ENCODE data around the gene CASK.

Gene CASK

GRCh38 chrX:41912923-41913322 is 10.4 kb downstream of the CASK start:
- DNase-seq, result no peak

DNA sequence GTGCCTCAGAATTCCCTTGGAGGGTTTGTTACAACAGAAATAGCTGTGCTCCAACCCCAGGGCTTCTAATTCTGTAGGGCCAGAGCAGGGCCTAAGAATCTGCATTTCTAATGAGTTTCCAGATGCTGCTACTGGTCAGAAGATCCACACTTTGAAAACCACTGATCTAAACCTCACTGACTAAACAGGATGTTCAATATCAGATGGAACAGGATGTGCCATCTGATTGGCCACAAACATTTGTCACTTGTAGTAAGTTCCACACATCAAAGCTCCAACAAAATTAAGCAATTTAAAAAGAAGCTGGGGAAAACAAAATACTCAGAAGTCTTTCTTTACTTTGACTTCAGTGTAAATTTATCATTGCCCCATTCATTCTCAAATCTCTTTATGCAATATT is 14.3 kb downstream of the CASK start:
- no peak for DNase-seq

DNA sequence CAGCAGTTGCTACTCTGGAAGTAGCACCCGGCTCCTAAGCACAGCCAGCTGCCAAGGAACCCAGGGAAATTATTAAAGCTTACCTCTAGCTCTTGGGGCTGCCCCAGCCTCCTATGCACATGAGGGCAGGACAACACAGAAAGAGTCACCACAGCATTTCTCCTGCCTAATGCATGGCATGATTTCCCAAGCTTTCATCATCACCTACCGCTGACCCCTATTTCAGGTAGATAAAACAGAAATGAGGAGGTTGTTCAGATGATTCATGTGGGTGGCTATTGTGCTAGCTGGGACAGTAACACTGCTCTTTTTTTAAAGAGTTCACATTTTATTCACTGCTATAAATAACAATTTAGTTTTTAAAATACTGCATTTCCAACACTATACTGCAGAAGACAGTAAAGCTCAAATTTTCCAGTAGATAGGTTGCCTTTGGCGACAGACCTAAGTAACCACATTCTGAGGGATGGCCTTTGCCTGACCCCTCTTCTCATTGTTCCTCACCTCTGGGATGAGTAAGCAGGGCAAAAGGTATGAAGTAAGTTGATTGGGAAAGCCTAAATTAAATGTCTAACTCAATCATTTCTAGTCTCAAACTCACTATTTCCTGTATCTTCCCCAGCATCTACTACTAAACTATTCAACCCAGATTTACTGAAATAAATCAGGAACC is 16.7 kb downstream of the CASK start:
- DNase-seq, result peak in 1 of 2 experiments; percentile 15

- DNase-seq, result no peak
Measured at GRCh38 chrX:41903544-41903943, 19.8 kb downstream of the CASK start.

- DNase-seq, result no peak
Measured at GRCh38 chrX:41900321-41900720, 23.0 kb downstream of the CASK start.

DNA sequence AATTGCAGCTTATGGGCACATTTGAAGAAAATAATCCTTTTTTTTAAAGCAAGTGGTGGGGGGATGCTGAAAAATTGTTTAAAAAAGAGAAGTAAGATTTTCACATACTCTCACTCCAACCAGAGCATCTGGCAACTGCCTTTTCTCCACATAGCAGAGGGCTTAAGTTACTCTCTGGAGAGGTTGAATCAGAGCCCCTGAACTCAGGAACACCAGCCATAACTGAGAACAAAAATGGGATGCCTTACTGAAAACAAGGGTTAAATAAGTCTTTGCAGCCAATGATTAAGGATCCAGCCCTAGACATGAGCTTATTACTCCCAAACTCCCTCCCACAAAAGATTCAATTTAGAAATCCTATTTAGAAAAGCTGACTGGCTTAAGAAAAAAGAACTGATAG is 27.5 kb downstream of the CASK start:
- no peak for DNase-seq

DNA sequence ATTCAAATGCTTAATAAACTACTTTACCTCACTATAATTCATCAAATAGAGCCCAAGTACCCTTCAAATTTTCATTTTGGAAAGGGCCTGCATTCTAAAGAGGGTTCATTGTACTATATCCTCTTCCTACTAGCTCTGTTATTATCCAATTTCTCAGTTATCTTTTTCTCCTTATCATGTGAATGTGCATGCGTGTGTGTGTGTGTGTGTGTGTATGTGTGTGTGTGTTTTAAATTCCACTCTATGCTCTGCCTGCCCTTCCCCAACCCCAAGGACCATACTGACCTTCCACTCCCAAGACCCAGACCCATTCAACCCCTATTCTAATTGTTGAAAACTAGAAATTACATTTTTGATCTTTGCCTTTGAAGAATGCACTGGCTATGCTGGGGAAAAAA is 33.3 kb downstream of the CASK start:
- DNase-seq, result no peak

GRCh38 chrX:41889317-41890025 is 33.9 kb downstream of the CASK start:
- DNase-seq, result no peak

DNA sequence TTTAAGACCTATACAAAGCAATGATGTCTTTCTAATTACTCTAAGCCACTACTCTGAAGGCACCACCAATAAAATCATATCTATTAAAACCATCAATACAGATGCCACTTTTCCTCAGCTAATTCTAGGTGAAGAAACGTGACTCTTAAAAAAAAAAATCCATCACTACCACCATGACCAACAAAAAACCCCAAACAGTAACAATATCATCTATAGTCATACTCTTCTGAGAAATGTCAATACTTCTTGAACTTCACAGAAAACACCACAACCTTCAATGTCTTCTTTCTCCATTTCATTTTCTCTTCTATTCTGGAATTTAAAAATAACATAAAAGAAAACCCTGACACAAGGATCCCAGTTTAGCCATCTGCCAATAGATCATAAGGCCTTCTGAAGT is 35.7 kb downstream of the CASK start:
- DNase-seq, result no peak

DNA sequence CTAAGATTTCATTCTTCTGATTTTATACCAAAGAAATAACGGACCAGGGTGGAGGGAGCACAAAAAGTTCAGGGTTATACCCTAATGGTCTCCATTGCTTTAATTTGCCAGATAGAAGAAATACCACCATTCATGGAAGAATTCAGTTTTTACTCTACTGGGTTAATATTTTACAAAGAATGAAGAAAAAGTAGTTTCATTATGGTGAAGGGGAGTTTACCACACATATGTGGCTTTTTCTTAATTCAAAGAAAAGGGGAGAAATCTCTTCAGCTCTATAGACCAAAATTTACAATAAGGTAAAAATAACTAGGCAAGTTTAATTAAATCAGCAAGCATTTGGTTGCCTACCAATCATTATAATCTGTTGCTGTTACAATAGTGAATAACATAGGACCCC is 37.6 kb downstream of the CASK start:
- no peak for DNase-seq

DNA sequence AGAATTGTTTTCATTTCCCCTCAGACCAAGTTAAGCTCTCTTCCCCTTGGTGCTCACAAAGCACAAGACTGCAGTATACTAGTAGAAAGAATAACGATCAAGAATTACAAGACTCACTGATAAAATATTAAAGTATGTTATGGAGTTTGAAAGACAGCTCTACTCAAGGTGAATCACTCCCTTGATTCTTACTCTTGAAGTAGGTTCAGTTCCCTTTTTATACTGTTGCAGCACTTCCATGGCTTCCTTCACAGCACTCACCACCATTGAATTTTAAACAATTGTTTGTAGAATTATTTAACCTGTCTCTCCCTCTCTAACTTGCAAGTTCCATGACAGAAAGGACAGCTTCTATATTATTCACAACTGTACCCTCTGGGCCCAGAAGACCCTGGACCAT is 42.2 kb downstream of the CASK start:
- DNase-seq, result no peak

DNA sequence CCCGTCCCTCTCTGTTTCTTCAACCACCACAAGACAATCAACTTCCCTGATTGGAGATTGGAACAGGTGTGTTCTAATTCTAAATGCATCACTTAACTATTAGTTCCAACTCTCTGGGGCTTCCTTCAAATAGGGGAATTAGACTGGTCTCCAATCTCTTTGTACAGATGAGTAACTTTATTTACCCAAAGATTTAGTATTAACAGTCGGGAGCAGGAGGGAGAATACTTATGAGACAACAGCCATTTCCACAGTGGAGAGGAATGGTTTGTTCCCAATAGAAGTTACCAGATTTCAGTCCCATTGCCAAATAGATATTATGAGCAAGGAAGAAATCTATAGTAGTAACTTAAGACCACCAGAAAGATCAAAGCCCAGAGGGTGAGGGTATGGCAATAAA is 46.2 kb downstream of the CASK start:
- DNase-seq, result no peak

DNA sequence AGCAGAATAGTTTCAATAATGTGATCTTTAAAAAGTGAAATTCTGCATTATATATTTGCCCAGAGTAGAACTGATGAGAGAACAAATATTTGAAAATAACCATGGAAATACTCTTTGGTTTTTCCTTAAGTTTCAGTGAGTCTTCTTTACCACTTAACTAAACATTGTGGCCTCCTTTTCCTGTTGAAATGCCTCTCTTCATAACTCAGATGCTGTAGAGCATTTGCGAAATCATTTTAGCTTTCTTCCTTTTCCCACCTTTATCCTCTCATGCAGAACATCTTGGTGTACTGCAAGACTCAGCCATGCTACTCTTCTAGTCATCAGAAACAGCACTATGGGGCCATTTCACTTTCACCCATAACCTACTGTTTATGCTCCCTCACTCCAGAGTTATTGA is 48.2 kb downstream of the CASK start:
- no peak for DNase-seq

- no peak for DNase-seq
Measured at GRCh38 chrX:41870719-41871151, 52.6 kb downstream of the CASK start.

- no peak for DNase-seq
Measured at GRCh38 chrX:41868392-41868977, 54.9 kb downstream of the CASK start.

GRCh38 chrX:41863343-41864203 is 59.8 kb downstream of the CASK start:
- no peak for DNase-seq

- DNase-seq, result no peak
Measured at GRCh38 chrX:41862562-41863184, 60.7 kb downstream of the CASK start.

GRCh38 chrX:41858161-41858775 is 65.1 kb downstream of the CASK start:
- no peak for DNase-seq

DNA sequence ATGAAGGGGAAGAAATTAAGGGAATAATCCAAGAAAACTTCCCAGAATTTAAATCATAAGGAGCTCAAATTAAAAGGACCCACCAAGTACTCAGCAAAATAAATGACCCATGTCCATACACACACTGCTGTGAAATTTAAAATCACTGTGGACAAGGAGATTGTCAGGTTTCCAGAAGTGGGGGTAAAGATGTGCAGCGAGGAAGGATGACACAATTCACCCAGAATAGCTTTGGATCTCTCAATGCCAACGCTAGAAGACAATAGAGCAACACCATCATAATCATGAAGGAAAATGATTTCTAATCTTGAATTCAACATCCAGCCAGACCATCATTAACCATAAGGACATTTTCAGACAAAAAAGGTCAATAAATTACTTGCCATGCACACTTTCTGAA is 65.7 kb downstream of the CASK start:
- DNase-seq, result no peak

DNA sequence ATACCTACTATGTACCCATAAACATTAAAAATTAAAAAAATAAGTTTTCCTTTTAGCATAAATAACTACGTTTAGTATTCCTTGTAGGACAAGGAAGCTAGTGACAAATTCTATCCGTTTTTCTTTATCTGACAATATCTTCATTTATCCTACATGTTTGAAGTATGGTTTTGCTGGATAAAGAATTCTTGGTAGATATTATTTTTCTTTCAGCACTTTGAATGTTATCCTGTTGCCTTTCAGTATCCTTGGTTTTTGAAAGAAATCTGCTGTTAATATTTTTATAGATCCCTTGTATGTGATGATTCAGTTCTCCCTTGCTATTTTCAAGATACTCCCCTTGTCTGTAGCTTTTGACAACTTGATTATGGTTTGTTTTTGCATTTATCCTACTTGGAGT is 76.6 kb downstream of the CASK start:
- DNase-seq, result no peak

DNA sequence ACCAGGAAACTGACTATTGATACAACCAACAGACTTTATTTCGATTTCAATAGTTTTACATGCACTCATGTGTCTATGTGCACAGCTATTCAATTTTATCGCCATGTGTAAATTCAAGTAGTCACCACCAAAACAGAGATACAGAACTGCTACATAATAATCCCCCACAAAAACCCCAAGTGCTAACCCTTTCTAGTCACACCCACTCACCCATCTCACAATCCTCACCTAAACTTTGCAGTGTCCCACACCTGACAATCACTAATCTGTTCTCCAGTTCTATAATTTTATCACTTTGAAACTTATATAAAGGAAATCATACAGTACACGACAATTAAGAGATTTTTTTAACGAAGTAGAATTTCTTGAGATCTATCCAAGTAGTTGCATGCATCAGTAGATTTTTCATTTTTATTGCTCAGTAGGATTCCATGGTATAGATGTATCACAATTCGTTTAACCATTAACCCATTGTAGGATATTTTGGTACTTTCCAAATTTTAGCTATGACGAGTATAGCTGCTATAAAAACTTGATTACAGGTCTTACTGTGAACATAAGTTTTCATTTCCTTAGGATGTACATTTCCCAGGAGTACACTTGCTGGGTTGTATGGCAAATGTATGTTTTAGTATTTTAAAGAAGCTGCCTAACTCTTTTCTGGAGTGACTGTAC is 85.9 kb downstream of the CASK start:
- DNase-seq, result no peak

DNA sequence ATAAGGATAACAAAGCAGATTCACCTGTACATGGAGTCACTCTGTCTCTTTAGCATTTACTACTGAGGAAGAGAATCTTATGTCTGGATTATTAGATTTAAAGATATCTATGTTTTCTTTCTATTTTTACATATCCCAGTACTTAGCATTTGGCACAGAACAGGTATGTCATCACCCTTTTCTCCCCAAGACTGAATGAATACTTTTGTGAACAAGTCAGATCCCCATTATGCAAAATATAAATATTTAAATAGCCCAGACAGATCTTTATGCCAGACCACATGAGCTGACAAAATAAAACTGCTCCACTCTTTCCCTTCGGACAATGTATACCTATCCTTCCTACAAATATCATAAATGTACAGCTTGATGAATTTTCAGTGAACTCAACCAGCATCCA is 94.5 kb downstream of the CASK start:
- no peak for DNase-seq

All from stimulated activated CD4-positive, alpha-beta T cell treated with anti-CD3 and anti-CD28 coated beads, Interleukin-4, amount 100 ng/mL, for 4 hours (primary cell).